Right atrium auricular region (tissue), 2 donors: ENCODE results near the gene TPSG1. TPM values are rescaled to one million over a fixed set of nuclear protein-coding genes. Genes with fewer than 3 reads are reported as not detected.

Source experiments
- DNase-seq: peaks from one replicate; pipeline ENCODE4 v3.0.0-alpha.2; 2019; ENCODE audit warnings: low spot score
- H3K27ac ChIP-seq, 2 donors: fragments of 200-600 bp; sonication (generic); 1 replicate in 1 of 2; 2 replicates in 1 of 2; pipeline ENCODE4 v1.5.1; 2016 to 2019
- H3K27me3 ChIP-seq, 2 donors: fragments of 200-600 bp; sonication (generic); one replicate each; pipeline versions ENCODE4 v1.5.1 to v1.6.0; 2017 to 2019
- H3K36me3 ChIP-seq: fragments of 200-600 bp; sonication (generic); one replicate; pipeline ENCODE4 v1.5.1; 2016
- H3K4me1 ChIP-seq, 2 donors: fragments of 200-600 bp; sonication (generic); one replicate each; pipeline versions ENCODE4 v1.5.1 to v1.6.0; 2017 to 2019
- H3K4me3 ChIP-seq, 2 donors: fragments of 200-600 bp; sonication (generic); 1 replicate in 1 of 2; 2 replicates in 1 of 2; pipeline ENCODE4 v1.5.1; 2017 to 2019; ENCODE audit warnings: mild to moderate bottlenecking in 1 of 2, moderate library complexity in 1 of 2
- H3K9me3 ChIP-seq, 2 donors: fragments of 200-600 bp; sonication (generic); one replicate each; pipeline ENCODE4 v1.5.1; 2019
- CTCF ChIP-seq, 2 donors: fragments of 200-600 bp; sonication (generic); IDR thresholded peaks; one replicate each; pipeline ENCODE4 v1.5.1; 2019; ENCODE audit warnings: antibody characterized with exemption in 2 of 2
- total RNA-seq, 2 donors: library from RNA; depleted of rRNA; stranded (reverse); fragments of >200 nt; gene quantifications; one replicate each; pipeline ENCODE4 v1.1.0, GENCODE V29; 2016

TPSG1 gene
- total RNA-seq, 2 donors from 2014 or later = not detected

DNA sequence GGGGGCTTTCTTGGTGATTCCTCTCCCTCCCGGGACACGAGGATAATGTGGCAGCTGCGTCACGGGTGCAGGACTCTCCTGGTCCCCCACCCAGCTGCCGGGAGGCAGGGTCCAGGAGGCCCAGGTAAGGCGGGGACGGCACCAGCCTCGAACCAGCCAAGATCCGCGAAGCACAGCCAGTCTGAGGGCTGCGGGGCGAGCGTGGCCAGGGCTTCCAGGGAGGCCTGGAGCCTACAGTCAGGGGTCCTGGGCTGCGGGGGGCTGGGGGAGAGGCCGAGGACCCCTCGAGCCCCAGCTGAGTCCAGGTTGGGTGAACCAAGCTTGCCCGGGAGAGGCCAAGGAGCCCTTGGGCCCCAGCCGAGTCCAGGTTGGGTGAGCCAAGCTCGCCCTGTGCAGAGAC, 40.8 kb upstream of the TPSG1 start:
- peaks cover 0 to 4% of the 10 kb centered on the region in 2 donors for H3K27me3 ChIP-seq
- no peak overlapping the region for H3K27ac ChIP-seq
- H3K4me3 ChIP-seq = no peak overlapping the region
- TF ChIP-seq CTCF (IDR thresholded peaks at IDR 0.05) = no peak
- no peaks in the 10 kb centered on the region for H3K36me3 ChIP-seq
- DNase-seq = no peak
- H3K9me3 ChIP-seq = no peaks in the 10 kb centered on the region
- H3K4me1 ChIP-seq = no peaks in the 10 kb centered on the region

DNA sequence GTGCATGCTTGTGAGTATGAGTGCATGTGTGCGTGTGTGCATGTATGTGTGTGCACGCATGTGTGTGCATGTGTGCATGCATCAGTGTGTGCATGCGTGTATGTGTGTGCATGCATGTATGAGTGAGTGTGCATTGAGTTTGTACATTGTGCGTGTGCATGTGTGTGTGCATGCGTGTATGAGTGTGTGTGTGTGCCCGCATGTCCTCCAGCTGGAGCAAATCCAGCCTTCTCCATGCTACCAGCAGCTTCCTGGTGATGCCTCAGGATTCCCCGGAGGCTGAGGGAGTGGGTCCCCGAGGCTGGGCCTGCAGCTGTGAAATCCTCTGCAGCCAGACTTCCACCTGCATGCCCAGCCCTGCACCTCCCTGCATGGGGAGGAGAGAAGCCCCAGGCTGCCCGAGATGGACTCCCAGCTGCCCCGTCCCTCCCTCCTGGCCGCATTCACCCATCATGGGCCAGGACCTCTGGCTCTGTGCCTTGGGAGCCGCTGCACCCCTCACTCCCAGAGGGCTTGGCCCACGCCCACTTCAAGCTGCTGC, 40.1 kb upstream of the TPSG1 start:
- TF ChIP-seq CTCF (IDR thresholded peaks at IDR 0.05) = no peak
- Histone ChIP-seq H3K36me3 (no peaks in the 10 kb centered on the region), H3K27me3 (peaks cover 0 to 5% of the 10 kb centered on the region in 2 donors), H3K9me3 (no peaks in the 10 kb centered on the region), H3K4me3 (no peak overlapping the region), H3K4me1 (no peaks in the 10 kb centered on the region), H3K27ac (no peak overlapping the region)
- DNase-seq = no peak

- no peaks in the 10 kb centered on the region for H3K4me1 ChIP-seq
- no peaks in the 10 kb centered on the region for H3K9me3 ChIP-seq
- no peak for DNase-seq
- no peak for TF ChIP-seq CTCF (IDR thresholded peaks at IDR 0.05)
- H3K36me3 ChIP-seq = no peaks in the 10 kb centered on the region
- no peak overlapping the region for H3K27ac ChIP-seq
- H3K27me3 ChIP-seq = peaks cover 0 to 5% of the 10 kb centered on the region in 2 donors
- H3K4me3 ChIP-seq = no peak overlapping the region
Measured at GRCh38 chr16:1264345-1265089, 39.4 kb upstream of the TPSG1 start.

DNA sequence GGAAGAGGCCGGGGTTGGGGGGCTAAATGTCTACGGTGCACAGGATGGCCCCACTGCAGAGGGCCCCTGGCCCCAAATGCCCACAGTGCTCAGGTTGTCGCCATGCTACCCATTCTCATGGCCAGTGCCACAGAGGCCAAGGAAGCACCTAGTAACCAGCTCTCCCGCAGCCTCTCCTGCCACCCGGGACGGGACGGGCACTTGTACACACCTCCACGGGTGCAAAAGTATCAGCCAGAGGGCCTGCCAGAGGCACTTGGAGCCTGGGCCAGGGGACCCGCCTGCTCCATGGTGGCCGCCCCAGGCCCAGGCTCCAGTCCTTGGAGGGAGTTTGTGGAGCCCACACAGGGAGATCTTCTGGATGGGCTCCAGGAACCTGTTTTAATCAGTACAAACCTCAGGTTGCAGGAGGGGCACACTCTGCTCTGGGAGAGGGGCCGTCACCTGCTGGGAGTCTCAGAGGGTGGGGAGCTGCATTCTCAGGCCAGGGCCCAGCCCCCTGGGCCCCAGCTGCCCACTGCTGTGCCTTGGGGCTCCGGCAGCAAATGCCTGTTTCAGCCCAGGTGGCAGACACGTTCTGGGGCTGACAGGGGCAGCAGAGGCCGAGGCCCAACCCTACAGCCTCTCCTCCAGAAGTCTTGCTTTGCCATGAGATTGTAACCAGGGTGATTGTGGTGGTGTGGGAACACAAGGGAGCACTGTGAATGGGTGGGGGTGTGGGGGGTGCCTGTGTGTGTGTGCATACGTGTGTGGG, 38.7 kb upstream of the TPSG1 start:
- no peak for DNase-seq
- H3K36me3 ChIP-seq = no peaks in the 10 kb centered on the region
- H3K4me3 ChIP-seq = no peak overlapping the region
- peaks cover 0 to 8% of the 10 kb centered on the region in 2 donors for H3K27me3 ChIP-seq
- no peak for TF ChIP-seq CTCF (IDR thresholded peaks at IDR 0.05)
- no peaks in the 10 kb centered on the region for H3K9me3 ChIP-seq
- H3K4me1 ChIP-seq = no peaks in the 10 kb centered on the region
- H3K27ac ChIP-seq = no peak overlapping the region

DNA sequence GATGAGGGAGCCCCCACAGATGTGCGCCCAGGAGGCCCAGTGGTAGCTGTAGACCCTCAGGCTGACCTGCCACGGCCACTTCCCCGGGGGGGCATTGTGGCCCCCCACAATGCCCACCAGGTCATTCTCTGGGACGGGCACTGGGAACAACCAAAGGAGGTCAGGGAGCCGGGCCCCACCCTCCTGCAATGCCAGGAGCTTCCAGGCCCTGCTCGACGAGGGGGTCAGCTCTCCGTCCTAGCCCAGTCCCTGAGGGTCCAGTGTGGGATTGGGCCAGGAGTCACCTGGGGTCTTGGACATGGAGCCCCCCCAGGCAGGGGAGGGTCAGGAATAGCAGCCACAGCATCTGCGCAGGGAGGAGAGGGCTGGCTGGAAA, 37.8 kb upstream of the TPSG1 start:
- H3K9me3 ChIP-seq = no peaks in the 10 kb centered on the region
- DNase-seq = no peak
- no peaks in the 10 kb centered on the region for H3K36me3 ChIP-seq
- peaks cover 4 to 8% of the 10 kb centered on the region in 2 donors for H3K27me3 ChIP-seq
- no peak for TF ChIP-seq CTCF (IDR thresholded peaks at IDR 0.05)
- H3K27ac ChIP-seq = no peak overlapping the region
- H3K4me1 ChIP-seq = no peaks in the 10 kb centered on the region
- H3K4me3 ChIP-seq = no peak overlapping the region
